PC-9 (cell line): ENCODE measurements around the gene CNBD2.

Experiments used
- CTCF ChIP-seq: fragments of 200-600 bp; sonication (generic); conservative IDR thresholded peaks from 2 replicates; pipeline ENCODE4 v1.6.1; 2017; ENCODE audit warnings: mixed run types, antibody characterized with exemption, mild to moderate bottlenecking, moderate library complexity
- EZH2 ChIP-seq: fragments of 200-600 bp; sonication (generic); IDR thresholded peaks from 2 replicates; pipeline ENCODE4 v1.8.0; 2017; ENCODE audit warnings: antibody characterized with exemption, low read depth

- TF ChIP-seq CTCF (no peak), EZH2 (no peak)
Measured at GRCh38 chr20:36063916-36064657, 95.7 kb downstream of the CNBD2 start.
